Liver (tissue), 9 donors: ENCODE data around the gene UBR1. TPM values are rescaled to one million over a fixed set of nuclear protein-coding genes. Genes with fewer than 3 reads are reported as not detected.

Experiments used
- DNase-seq: peaks from one replicate; pipeline ENCODE4 v3.0.0-alpha.2; 2017; ENCODE audit warnings: low spot score
- H3K27ac ChIP-seq, 2 donors: one replicate each; pipeline ENCODE4 v1.7.0; 2013; ENCODE audit warnings: inconsistent platforms in 2 of 2, low read length in 2 of 2, control low read depth in 1 of 2, low read depth in 1 of 2, mild to moderate bottlenecking in 1 of 2
- H3K27me3 ChIP-seq, 4 donors: one replicate each; pipeline versions ENCODE4 v1.6.1 to v1.7.0; 2013; ENCODE audit warnings: low read length in 3 of 4, inconsistent platforms in 1 of 4, mild to moderate bottlenecking in 1 of 4, moderate library complexity in 1 of 4; ENCODE audit not compliant: control insufficient read depth in 4 of 4, insufficient read depth in 4 of 4
- H3K36me3 ChIP-seq, 4 donors: one replicate each; pipeline versions ENCODE4 v1.6.1 to v1.7.0; 2013; ENCODE audit warnings: low read length in 3 of 4, mild to moderate bottlenecking in 3 of 4, low read depth in 1 of 4, moderate library complexity in 1 of 4; ENCODE audit not compliant: control insufficient read depth in 4 of 4, insufficient read depth in 3 of 4
- H3K4me1 ChIP-seq, 4 donors: one replicate each; pipeline versions ENCODE4 v1.6.1 to v1.7.0; 2013; ENCODE audit warnings: low read length in 3 of 4, mild to moderate bottlenecking in 3 of 4, moderate library complexity in 1 of 4; ENCODE audit not compliant: control insufficient read depth in 4 of 4, insufficient read depth in 4 of 4
- H3K4me3 ChIP-seq, 3 donors: one replicate each; pipeline versions ENCODE4 v1.6.1 to v1.7.0; 2013; ENCODE audit warnings: low read length in 3 of 3, control low read depth in 1 of 3, low read depth in 1 of 3, mild to moderate bottlenecking in 1 of 3
- H3K9ac ChIP-seq, 2 donors: one replicate each; pipeline ENCODE4 v1.7.0; 2013; ENCODE audit warnings: low read length in 2 of 2, mild to moderate bottlenecking in 2 of 2, moderate library complexity in 2 of 2, control low read depth in 1 of 2, low read depth in 1 of 2
- H3K9me3 ChIP-seq, 4 donors: one replicate each; pipeline versions ENCODE4 v1.6.1 to v1.7.0; 2013; ENCODE audit warnings: low read length in 3 of 4; ENCODE audit not compliant: control insufficient read depth in 4 of 4
- ATF3 ChIP-seq: IDR thresholded peaks from 2 replicates; pipeline ENCODE4 v1.6.1; 2016; ENCODE audit warnings: antibody characterized with exemption
- CTCF ChIP-seq: fragments of 150-350 bp; IDR thresholded peaks from 2 replicates; pipeline ENCODE4 v1.5.1; 2017; ENCODE audit warnings: improper control_type of control experiment, low read depth, low read length; ENCODE audit not compliant: missing input control
- EGR1 ChIP-seq, 2 donors: IDR thresholded peaks; 2 replicates each; pipeline ENCODE4 v1.6.1; 2016 to 2018; ENCODE audit warnings: antibody characterized with exemption in 2 of 2, low read depth in 2 of 2
- FOXA1 ChIP-seq: IDR thresholded peaks from 2 replicates; pipeline ENCODE4 v1.6.1; 2016; ENCODE audit warnings: antibody characterized with exemption
- GABPA ChIP-seq, 2 donors: IDR thresholded peaks in 1 of 2; conservative IDR thresholded peaks in 1 of 2; 2 replicates each; pipeline ENCODE4 v1.6.1; 2016; ENCODE audit warnings: antibody characterized with exemption in 2 of 2, mild to moderate bottlenecking in 1 of 2, moderate library complexity in 1 of 2
- JUND ChIP-seq, 2 donors: IDR thresholded peaks; 2 replicates each; pipeline ENCODE4 v1.6.1; 2016; ENCODE audit warnings: antibody characterized with exemption in 2 of 2
- MAX ChIP-seq: IDR thresholded peaks from 2 replicates; pipeline ENCODE4 v1.6.1; 2016; ENCODE audit warnings: antibody characterized with exemption
- NR2F2 ChIP-seq: IDR thresholded peaks from 2 replicates; pipeline ENCODE4 v1.6.1; 2016; ENCODE audit warnings: antibody characterized with exemption
- RAD21 ChIP-seq, 2 donors: IDR thresholded peaks; 2 replicates each; pipeline ENCODE4 v1.6.1; 2016; ENCODE audit warnings: antibody characterized with exemption in 2 of 2, mild to moderate bottlenecking in 2 of 2
- RXRA ChIP-seq, 2 donors: IDR thresholded peaks; 2 replicates each; pipeline ENCODE4 v1.6.1; 2017 to 2018; ENCODE audit warnings: antibody characterized with exemption in 2 of 2, mild to moderate bottlenecking in 1 of 2
- SP1 ChIP-seq: IDR thresholded peaks from 2 replicates; pipeline ENCODE4 v1.6.1; 2018; ENCODE audit warnings: antibody characterized with exemption, mild to moderate bottlenecking
- TAF1 ChIP-seq: conservative IDR thresholded peaks from 2 replicates; pipeline ENCODE4 v1.6.1; 2016; ENCODE audit warnings: antibody characterized with exemption, mild to moderate bottlenecking
- YY1 ChIP-seq: IDR thresholded peaks from 2 replicates; pipeline ENCODE4 v1.6.1; 2016; ENCODE audit warnings: antibody characterized with exemption, mild to moderate bottlenecking
- ZBTB33 ChIP-seq: IDR thresholded peaks from 2 replicates; pipeline ENCODE4 v1.6.1; 2016; ENCODE audit warnings: antibody characterized with exemption
- WGBS: extraction: QIAGEN DNeasy Blood & Tissue Kit; methylation state at CpG from one replicate; pipeline ENCODE4 v1.1.7; 2013; 5-methylcytosine and 5-hydroxymethylcytosine counted together
- polyA plus RNA-seq, 2 donors: library from polyadenylated mRNA; stranded (reverse) in 1 of 2; unstranded in 1 of 2; fragments of 200-250 nt in 1 of 2; fragments of >200 nt in 1 of 2; fragmentation: Nextera tagmentation in 1 of 2; extraction: Ambion mirVana in 1 of 2; gene quantifications; one replicate each; pipeline versions ENCODE4 v1.2.1 to v1.2.3, GENCODE V29; 2013 to 2015
- total RNA-seq, 2 donors: library from RNA; depleted of rRNA; stranded (reverse); fragments of >200 nt; gene quantifications; one replicate each; pipeline ENCODE4 v1.2.3, GENCODE V29; 2014
- TF ChIP-seq, protein P1 (sequence below): IDR thresholded peaks from 2 replicates; pipeline ENCODE4 v1.6.1; 2016; ENCODE audit warnings: antibody characterized with exemption, mild to moderate bottlenecking
- donor health status: healthy.
- donor health status: healthy.
- donor health status: healthy.
- donor health status: healthy.
- donor health status: healthy.

The UBR1 gene
- total and polyA plus RNA-seq, 4 donors: 3.7 to 25.3 (median 10.9) TPM

- Histone ChIP-seq H3K36me3 (peaks cover 3 to 46% (median 23%) of the 10 kb centered on the region in 4 donors), H3K9ac (no peak overlapping the region), H3K9me3 (no peaks in the 10 kb centered on the region), H3K27me3 (no peaks in the 10 kb centered on the region), H3K4me1 (no peaks in the 10 kb centered on the region), H3K4me3 (no peak overlapping the region), H3K27ac (no peak overlapping the region)
- TF ChIP-seq EGR1 (IDR thresholded peaks at IDR 0.05; ENCODE audit: low read depth in 2 of 2): no peak
- no peak for TF ChIP-seq YY1
- TF ChIP-seq, protein P1, sequence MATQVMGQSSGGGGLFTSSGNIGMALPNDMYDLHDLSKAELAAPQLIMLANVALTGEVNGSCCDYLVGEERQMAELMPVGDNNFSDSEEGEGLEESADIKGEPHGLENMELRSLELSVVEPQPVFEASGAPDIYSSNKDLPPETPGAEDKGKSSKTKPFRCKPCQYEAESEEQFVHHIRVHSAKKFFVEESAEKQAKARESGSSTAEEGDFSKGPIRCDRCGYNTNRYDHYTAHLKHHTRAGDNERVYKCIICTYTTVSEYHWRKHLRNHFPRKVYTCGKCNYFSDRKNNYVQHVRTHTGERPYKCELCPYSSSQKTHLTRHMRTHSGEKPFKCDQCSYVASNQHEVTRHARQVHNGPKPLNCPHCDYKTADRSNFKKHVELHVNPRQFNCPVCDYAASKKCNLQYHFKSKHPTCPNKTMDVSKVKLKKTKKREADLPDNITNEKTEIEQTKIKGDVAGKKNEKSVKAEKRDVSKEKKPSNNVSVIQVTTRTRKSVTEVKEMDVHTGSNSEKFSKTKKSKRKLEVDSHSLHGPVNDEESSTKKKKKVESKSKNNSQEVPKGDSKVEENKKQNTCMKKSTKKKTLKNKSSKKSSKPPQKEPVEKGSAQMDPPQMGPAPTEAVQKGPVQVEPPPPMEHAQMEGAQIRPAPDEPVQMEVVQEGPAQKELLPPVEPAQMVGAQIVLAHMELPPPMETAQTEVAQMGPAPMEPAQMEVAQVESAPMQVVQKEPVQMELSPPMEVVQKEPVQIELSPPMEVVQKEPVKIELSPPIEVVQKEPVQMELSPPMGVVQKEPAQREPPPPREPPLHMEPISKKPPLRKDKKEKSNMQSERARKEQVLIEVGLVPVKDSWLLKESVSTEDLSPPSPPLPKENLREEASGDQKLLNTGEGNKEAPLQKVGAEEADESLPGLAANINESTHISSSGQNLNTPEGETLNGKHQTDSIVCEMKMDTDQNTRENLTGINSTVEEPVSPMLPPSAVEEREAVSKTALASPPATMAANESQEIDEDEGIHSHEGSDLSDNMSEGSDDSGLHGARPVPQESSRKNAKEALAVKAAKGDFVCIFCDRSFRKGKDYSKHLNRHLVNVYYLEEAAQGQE: no peak
- TF ChIP-seq ZBTB33: no peak
- TF ChIP-seq JUND (IDR thresholded peaks at IDR 0.05): no peak
- TF ChIP-seq SP1: no peak
- no peak for TF ChIP-seq TAF1
- no peak for TF ChIP-seq ATF3
- no peak for TF ChIP-seq RXRA (IDR thresholded peaks at IDR 0.05)
- no peak for TF ChIP-seq FOXA1
- TF ChIP-seq CTCF: no peak
- TF ChIP-seq RAD21 (IDR thresholded peaks at IDR 0.05): no peak
- no peak for TF ChIP-seq NR2F2
- no peak for TF ChIP-seq GABPA (IDR thresholded peaks at IDR 0.05 in 1 of 2, conservative IDR thresholded peaks at IDR 0.05 in 1 of 2)
- no peak for TF ChIP-seq MAX
- 96% methylated on average over 5 of the region's 5 CpGs for WGBS
- DNase-seq: no peak
These were observed 44.5 kb upstream of the UBR1 start for GRCh38 chr15:43150191-43150929.
